ENCODE data around the gene TUBA1A.
"Not testable (repeated sequence)": the region's sequence is repeated elsewhere in the genome, so short reads cannot be mapped to it uniquely, and the experiment has no call there.

Gene TUBA1A

DNA sequence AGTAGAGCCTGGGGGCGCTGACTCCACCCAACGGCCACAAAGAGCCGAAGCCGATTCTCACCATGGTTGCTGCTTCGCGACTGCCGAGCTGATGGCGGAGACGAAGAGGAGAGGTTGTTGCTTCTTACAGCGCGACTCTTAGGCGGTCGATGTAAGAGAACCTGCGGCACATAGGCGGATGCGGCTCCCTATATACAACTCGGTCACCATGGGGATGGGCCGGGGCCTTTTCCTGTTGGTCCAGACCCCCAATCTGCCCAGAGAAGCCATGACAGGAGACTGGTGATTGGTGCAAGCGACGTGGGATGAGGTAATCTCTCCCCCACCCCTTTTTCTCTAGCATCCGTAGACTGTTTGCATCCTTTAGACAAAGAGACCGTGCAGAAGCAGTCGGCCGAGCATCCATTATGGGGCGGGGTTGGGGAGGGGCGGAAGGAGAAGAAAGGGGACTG is at the start of gene TUBA1A:
TSS of gene TUBA1A (minus strand) at position 165 of the 452 bp plus-strand sequence. CDS start at position 64, 101 bp downstream.
- peak; percentile 100 for DNase-seq (ENCODE audit: low spot score)

DNA sequence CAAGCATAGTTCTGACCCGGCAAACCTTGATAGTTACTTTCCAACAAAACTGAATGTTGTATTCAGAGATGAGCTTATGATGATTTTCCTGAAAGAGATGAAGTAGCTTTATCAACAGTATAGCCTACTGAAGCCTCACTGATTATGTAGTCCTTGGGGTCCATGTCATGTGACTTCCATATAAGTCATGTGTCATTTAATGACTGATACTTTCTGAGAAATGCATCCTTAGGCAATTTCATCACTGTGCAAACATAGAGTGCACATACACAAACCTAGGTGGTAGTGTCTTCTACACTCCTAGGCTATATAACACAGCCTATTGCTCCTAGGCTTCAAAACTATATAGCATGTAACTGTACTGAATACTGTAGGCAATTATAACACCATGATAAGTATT is 47.5 kb upstream of the TUBA1A start:
- no peak for DNase-seq (ENCODE audit: low spot score)

DNA sequence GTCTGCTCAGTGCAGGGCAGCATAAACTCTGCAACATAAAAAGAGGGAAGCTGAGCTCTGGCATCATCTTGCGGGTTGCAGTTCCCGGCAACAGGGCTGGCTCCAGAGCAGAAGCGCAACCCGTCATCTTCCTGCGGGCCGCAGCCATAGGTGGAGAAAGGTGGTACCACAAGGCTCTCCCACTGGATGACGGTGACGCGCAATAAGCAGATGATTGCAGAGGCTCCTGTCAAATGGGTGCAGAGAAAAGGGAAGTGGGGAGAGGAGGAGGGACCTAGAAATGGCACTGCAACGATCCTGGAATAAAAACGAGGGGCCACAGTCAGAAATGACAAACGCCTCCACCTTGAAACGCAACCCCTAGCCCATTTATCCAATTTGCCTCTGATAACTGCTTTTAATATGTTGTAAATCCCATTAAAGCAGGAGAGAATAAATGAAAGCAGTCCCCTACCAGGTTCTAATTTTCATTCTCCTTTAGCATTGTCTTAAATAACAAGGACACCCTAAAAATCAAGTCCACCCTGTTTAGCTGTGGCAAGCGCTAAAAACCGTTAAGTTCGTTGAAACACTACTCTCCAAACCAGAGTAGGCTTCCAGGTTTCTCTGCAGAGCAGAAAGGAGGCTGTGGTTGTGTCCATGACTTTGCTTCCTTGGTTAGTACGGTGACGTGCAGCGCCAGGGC is 45.1 kb upstream of the TUBA1A start:
- peak; percentile 94 for DNase-seq (ENCODE audit: low spot score)

DNA sequence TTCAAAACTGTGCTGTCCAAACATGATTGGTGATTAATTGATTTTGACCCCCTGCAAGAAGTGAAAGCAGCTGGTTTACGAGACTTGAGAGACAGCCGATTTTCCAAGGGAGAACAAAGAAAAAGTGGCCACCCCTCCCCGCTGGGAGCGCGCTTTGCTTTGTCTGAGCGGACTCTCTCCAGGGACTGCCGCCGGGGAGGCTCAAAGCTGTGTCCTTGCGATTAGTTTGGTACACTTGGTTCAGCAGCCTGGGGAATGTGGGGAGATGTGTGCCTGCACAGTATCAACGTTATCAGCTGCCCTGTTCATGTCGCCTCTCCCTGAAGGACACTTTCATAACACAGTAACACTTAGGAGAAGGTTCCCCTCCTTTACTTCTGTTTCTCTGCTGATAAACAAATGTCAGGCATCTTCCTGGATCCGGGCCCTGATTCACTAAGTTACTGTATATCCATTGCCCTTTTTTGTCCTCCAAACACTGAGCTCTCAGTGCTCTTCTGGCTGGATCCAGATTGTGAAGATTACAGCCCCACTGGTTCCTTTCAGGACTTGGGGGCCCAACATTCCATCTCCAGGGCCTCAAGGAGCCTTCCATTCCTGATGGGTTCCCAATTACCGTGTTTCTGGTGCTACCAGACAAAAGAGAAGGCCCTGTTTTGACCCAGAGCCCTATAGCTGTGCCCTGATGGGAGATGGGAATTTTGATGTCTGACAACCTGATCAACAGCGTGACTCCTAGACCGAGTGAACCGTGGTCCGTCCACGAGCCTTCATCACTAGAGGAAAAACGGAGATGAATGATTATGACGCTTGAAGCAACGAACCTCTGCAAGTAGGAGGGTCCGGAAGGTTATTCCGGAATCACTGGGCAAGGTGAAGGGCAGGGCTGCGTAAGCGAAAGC is 44.3 kb upstream of the TUBA1A start:
- DNase-seq (ENCODE audit: low spot score): peak; percentile 89

DNA sequence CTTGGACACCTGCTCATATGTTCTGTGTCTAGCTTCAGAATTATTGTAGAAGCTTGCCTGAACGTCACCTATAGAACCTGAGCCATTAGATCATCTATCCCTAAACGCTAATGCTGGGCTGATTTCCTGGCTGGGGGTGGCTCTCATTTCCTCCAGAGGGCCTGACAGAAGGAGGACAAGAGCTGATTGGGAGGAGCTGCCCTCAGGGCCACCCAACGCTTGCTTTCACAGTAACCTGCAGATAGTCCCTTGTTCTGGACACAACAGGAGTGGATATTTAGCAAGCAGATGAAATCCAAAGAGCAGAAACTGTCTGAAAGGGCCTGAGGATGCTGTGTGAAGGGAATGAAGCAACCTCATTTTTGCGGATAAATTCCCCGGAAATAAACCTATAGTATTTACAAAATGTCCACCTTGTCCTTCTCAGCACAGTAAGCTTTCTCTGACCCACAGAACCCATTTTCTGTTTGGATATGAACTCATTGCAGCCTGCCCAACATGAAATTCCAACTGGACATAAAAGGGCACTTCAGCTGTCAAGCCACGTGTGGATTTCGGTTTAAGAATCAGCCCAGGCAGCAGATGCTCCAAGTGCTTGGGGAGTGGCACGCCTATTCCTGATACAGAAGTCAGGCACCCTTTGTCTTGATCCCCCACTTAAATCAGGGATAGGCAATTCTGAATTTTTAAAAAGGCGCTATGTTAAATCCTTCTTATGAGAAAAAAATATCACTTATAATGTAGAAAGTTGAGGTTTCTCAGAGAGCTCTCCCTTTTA is 43.2 kb upstream of the TUBA1A start:
- DNase-seq (ENCODE audit: low spot score): peak; percentile 69

DNA sequence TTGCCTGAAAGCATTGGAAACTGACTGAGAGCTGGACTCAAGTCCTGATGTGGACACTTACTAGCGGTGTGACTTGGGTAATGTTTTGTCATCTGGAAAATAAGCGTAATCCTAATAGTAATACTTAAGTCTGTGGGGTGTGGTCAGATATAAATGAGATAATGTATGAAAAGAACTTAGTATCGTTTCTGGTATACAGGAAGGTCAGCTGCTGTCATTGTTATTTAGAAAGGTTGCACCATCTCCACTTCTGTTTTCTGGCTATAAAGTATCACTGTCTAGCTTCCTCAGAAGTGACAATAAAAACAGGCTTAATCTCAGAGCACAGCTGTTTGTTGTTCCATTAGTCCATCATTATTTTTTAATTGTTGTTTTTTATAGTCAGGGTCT is 41.9 kb upstream of the TUBA1A start:
- peak; percentile 32 for DNase-seq (ENCODE audit: low spot score)

DNA sequence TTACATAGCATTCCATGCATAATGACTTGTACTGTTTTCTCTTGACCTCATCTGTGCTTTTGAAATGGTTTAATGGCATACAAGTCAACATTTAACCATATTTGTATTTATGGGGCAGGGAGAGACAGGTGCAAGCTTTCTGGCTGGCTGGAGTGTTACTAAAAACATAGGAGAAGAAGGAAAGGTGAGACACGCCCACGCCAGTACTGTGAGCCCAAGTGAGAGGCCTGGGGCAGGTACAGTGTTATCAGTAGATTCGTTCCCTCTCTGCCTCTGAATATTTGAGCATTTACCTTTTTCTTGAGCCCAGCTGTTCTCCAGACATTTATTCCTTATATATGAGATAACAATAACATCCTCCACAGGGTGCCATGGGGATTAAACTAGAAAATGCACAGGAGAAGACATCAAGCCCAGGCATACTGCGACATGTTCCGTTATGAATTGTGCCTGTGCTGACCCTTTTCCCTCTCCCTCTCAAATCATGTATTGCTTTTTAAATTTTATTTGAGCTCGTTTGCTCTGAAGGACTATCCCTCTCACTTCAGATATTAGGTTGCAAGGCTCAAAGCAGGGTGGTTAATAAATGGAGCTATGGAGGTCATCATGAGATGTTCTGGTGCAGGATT is 41.4 kb upstream of the TUBA1A start:
- DNase-seq (ENCODE audit: low spot score): no peak

DNA sequence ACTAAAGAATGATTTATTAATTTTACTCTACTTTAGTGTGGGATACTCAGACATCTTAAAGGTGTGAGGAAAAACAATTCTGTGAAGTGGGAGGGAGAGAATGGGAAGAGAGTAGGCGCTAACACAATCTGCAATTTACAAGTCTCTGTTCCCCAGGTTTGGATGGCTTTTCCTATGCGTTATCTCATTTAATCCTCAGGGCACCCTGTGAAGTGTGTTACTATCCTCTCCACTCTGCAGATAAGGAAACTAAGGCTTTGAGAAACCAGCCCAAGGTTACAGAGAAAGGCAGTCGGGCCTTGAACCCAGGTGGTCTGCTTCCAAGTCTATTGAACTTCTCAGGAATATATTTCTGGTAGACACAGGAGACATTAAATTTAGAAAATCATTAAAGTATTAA is 39.8 kb upstream of the TUBA1A start:
- DNase-seq (ENCODE audit: low spot score): no peak

DNA sequence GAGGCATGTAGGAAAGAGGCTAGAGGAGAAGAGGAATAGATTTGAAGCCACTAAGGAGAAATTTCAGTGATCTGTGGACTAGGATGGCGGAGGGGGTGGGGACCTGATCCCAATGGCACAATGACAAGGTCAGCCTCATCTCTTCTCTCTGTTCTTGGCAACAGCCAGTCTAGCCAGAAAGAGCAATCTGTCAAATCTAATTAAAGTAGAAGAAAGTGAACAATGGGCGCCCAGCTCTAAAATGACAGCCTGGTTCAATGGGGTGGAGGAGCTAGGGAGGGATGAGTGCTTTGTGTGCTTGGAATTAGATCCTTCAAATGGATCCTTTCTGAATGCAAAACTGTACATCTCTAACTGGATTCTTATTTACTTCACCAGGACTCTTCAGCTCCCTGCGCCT is 38.8 kb upstream of the TUBA1A start:
- DNase-seq (ENCODE audit: low spot score): peak; percentile 59

DNA sequence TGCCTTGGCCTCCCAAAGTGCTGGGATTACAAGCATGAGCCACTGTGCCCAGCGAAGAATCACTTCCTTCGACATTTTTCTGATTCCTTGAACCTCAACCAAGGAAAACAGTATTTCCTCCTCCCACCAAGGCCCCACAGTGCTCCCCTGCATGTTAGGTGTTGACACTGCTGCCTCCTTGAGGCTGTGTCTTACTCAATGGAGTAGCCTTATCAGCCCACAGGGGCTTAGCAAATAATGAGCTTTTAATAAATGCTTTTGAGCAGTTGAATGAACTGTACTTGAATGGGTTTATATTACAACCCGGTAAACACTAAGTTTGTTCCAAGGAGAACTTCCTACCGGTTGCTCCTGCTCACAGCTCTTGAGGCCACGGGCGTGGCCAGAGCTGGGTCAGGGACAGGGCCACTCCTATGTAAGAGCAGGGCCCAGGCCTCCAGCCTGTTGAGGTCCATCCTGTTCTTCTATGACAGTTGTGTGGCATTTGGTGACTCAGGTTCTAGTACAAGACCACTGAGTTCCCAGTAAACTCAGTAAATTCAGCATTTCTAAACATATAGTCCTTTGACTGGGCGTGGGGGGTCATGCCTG is 36.8 kb upstream of the TUBA1A start:
- DNase-seq (ENCODE audit: low spot score): no peak

DNA sequence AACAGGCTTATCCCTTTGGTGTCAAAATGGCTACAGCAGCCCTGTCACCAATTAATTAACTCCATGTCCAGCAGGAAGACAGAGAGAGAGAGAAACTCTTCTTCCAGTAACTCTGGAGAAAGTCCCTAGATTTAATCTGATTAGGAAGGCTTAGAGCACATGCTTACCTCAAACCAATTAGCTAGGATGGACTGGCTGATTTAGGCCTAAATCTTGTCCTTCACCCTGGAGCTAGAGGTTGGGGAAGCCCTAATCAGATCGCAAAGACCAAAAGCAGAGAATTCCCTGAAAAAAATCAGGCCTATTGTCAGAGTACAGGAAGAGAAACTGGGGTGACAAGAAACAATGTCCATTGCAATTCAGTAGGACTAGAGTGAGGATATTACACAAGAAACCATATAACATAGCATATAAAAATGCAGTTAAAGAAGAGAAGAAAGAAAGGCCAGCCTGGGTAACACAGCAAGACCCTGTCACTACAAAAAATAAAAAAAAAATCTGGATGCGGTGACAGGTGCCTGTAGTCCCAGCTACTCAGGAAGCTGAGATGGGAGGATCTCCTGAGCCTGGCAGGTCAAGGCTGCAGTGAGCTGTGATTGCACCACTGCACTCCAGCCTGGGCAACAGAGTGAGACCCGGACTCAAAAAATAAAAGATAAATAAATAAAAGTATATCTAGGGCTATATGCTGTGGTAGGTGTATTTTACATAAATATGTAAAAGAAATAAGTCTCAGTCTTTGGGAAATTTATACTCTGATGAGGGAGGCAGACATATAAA is 34.9 kb upstream of the TUBA1A start:
- DNase-seq (ENCODE audit: low spot score): peak; percentile 40

DNA sequence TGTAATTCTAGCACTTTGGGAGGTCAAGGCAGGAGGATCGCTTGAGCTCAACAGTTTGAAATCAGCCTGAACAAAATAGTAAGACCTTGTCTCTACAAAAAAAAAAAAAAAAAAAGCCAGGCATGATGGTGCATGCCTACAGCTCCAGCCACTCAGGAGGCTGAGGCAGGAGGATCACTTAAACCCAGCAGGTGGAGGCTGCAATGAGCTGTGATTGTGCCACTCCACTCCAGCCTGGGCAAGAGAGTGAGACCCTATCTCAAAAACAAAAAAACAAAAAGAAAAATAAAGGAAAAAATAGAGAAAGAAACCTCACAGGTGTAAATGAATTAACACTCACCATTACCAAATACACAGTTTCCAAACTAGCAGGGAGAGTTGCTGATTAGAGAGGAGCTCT is 34.2 kb upstream of the TUBA1A start:
- DNase-seq (ENCODE audit: low spot score): no peak

DNA sequence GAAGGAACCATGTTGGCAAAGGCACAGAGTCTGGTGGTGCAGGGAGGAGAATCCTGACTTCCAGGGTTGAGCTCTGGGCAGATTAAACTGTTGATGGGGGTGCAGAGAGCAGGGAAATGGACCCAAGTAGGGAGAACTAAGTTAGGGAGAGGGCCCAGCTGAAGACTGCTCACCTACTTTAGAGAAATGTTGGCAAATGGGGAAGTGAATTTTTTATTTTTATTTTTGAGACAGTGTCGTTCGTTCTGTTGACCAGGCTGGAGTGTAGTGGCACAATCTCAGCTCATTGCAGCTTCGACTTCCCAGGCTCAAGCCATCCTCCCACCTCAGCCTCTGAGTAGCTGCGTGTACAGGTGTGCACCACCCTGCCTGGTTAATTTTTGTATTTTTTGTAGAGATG is 32.1 kb upstream of the TUBA1A start:
- DNase-seq (ENCODE audit: low spot score): no peak

DNA sequence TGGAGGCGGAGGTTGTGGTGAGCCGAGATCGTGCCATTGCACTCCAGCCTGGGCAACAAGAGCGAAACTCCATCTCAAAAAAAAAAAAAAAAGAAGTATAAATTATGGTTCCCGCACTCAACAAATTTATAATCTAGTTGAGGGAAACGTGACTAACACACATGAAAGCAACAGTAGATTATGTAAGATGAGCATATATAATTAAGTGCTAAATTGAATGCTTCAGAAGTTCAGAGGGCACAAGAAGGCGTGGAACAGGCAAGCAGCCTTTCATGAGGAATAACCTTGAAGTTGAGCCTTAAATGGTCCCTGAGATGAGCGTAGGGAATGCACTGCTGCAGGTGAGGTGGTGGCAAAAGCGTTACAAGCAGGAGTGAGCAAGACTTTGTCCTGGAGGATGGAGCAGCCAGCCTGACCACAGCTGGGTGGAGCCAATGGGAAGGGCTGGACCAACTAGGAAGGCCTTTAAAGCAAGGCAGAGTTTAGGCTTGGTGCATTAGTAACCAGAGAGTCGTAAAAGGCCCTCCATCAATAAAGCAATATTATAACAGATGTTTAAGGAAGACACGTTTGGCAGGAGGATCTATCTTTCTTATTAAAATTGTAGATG is 30.6 kb upstream of the TUBA1A start:
- no peak for DNase-seq (ENCODE audit: low spot score)

DNA sequence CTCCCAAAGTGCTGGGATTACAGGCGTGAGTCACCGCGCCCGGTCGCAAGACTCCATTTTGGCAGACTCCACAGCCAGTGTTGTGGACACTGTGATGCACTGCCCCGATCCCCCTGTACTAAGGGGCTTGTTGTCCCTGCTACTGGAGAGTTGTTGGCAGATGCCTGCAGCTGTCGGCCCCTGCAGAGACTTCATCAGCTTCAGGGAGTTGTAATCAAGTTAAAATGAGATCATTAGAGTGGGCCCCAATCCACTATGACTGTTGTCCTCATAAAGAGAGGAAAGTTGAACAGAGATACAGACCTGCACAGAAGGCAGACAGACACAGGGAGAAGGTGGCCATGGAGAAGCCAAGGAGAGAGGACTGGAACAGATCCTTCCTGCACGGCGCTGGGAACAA is 23.7 kb upstream of the TUBA1A start:
- no peak for DNase-seq (ENCODE audit: low spot score)

DNA sequence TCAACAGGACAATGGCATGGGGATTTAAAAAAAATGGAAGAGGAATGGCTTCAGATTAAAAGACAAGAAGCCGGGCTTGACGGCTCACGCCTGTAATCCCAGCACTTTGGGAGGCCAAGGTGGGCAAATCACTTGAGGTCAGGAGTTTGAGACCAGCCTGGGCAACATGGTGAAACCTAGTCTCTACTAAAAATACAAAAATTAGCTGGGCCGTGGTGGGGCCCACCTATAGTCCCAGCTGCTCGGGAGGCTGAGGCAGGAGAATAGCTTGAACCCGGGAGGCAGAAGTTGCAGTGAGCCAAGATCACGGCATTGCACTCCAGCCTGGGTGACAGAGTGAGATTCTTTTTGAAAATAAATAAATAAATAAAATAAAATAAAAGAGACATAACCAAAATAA is 21.8 kb upstream of the TUBA1A start:
- not testable (repeated sequence) for DNase-seq (ENCODE audit: low spot score)

DNA sequence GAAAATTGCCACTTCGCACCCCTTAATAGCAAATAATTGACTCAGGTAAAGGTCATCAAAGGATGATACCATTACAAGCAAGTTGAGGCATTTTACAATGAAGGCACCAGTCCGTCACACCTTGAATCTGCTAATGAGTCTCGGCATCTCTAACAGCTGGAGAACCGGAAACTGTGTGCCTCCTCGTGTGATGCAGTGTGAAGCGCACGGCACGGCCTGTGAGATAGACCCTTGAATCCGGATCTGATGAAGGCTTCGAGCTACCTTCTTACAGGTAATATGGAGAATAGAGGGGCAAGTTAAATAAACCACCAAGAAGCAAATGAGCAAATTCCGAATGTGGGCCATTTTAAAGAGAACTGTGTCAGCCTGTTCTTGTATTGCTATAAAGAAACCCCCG is 19.8 kb upstream of the TUBA1A start:
- DNase-seq (ENCODE audit: low spot score): no peak

DNA sequence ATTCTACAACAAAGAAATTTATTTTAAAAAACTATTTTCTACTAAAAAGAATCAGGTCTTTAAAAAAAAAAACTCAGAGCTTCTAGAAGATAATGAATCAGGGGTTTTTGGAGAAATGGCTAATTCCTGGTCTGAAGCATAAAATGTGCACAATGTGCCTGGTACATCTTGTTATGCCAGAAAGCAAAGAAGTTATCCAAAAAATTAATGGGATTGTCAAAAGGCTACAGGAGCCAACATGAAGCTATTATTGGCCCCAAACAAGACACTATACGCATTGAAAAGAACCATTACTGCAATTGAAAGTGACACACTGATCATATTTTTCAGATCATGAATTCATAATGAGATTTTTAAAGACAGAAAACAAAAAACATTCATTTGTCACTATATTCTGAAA is 19.3 kb upstream of the TUBA1A start:
- DNase-seq (ENCODE audit: low spot score): no peak

DNA sequence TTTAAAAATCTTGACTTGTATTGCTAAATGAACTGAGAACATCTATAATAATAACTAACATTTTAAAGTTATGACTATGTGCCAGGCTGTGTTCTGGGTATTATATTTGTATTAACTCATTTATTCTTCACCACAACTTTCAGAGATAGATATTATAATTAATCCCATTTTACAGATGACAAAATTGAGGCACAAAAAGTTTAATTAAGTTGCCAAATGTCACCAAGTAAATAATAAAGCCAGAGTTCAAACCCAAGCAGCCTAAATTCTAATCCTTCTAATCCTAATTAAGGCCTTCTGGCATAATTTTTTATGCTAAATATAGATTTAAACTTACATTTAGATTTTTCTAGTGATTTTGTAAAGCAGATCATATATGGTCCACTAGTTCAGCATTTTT is 17.5 kb upstream of the TUBA1A start:
- no peak for DNase-seq (ENCODE audit: low spot score)

DNA sequence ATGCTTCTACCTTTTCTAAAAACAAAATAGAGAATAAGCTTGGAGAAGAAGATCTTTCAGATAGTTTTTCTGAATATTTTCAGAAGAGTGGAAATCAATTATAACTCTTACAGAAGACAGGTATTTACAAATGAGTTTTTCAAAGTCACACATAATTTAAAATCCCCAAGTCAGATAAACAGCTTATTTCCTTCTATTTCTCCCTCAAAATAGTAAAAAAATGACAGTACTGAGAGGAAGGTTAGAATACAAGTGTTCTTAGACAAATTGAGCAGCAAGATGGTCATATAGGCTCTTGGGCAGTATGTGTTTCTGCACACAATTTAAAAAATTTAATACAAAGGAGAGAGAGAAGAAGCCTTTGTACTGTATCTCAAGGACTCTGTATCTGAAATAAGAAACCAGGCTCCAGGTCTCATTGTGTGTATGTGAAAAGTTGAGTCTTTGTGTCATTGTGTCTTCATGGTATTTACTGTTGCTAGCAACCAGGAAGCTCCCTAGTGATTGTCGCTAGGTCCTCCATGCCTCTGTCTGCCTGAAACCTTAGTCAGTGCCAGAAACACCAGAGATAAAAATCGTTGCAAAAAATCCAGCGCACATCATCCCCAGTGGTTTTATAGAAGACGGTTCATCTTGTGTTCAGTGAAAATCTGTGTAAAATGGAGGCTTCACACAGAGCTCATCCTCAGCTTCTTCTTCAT is 12.9 kb upstream of the TUBA1A start:
- peak; percentile 41 for DNase-seq (ENCODE audit: low spot score)

Data from pons (tissue), 1 donor.